NT2/D1 (cell line): ENCODE data around the gene CHCHD10.

Source experiments
- SUZ12 ChIP-seq: IDR thresholded peaks from 2 replicates; pipeline ENCODE4 v1.6.1; 2011; ENCODE audit not compliant: insufficient read length, insufficient read depth; ENCODE audit errors: extremely low read depth
- ZNF274 ChIP-seq: IDR thresholded peaks from 2 replicates; pipeline ENCODE4 v1.6.1; 2011; ENCODE audit warnings: mild to moderate bottlenecking, low read depth, low read length

GRCh38 chr22:23806837-23807236, 39.1 kb upstream of the CHCHD10 start:
- no peak for TF ChIP-seq SUZ12
- no peak for TF ChIP-seq ZNF274
